Endothelial cell of umbilical vein (primary cell): ENCODE results near the gene INCENP. TPM values are rescaled to one million over a fixed set of nuclear protein-coding genes. Genes with fewer than 3 reads are reported as not detected.

Experiments
- BruUV-seq: library from RNA; stranded (reverse); fragments of 400-500 nt; replicated peaks from 2 replicates; lab custom pipeline; 2021; lab: Mats Ljungman, UMichigan
- CTCF ChIA-PET: fragments of 300-600, 350-600 bp; sonication (Branson Sonifier 250); formaldehyde crosslinking; loops from one replicate; lab custom pipeline; 2021; ENCODE audit warnings: antibody characterized with exemption, inconsistent platforms; lab: Charles Lee
- POLR2A ChIA-PET: fragments of 300-600, 350-600 bp; sonication (Branson Sonifier 250); formaldehyde crosslinking; loops from one replicate; lab custom pipeline; 2021; ENCODE audit warnings: antibody characterized with exemption, inconsistent platforms; lab: Charles Lee
- DNase-seq: peaks from one replicate; pipeline ENCODE4 v3.0.0-alpha.2; 2011; ENCODE audit warnings: low read depth, low spot score
- FAIRE-seq: peaks from 2 replicates; lab custom pipeline; 2011; peaks lifted over from hg19 to GRCh38; lab: Jason Lieb, UNC
- H2AFZ ChIP-seq: 2 replicates; pipeline ENCODE4 v1.6.0; 2012; ENCODE audit warnings: low read depth, low read length, control low read depth, inconsistent platforms
- H3K27ac ChIP-seq: 2 replicates; pipeline ENCODE4 v1.5.1; 2011; ENCODE audit warnings: low read depth, mild to moderate bottlenecking, control low read depth, low read length, moderate library complexity; ENCODE audit not compliant: insufficient read depth
- H3K27me3 ChIP-seq, 2 experiments: 2 replicates each; pipeline versions ENCODE4 v1.6.0 to v1.6.1; 2011; ENCODE audit warnings: low read length in 2 of 2, mixed read lengths in 1 of 2; ENCODE audit not compliant: control insufficient read depth in 2 of 2, insufficient read depth in 2 of 2
- H3K36me3 ChIP-seq, 2 experiments: 2 replicates in 1 of 2; 3 replicates in 1 of 2; pipeline ENCODE4 v1.5.1; 2011; ENCODE audit warnings: low read length in 2 of 2, mild to moderate bottlenecking in 1 of 2, moderate library complexity in 1 of 2; ENCODE audit not compliant: control insufficient read depth in 2 of 2, insufficient read depth in 2 of 2; ENCODE audit errors: extremely low read depth in 1 of 2
- H3K4me1 ChIP-seq: 3 replicates; pipeline ENCODE4 v1.5.1; 2011; ENCODE audit warnings: mild to moderate bottlenecking, low read length; ENCODE audit not compliant: control insufficient read depth, insufficient read depth; ENCODE audit errors: extremely low read depth
- H3K4me2 ChIP-seq: 2 replicates; pipeline ENCODE4 v1.6.1; 2011; ENCODE audit warnings: low read length, control low read depth, mixed read lengths; ENCODE audit not compliant: insufficient read depth
- H3K4me3 ChIP-seq, 3 experiments: fragments of 200-600 bp in 1 of 3; sonication (generic), shearing (Covaris generic) in 1 of 3; replicated peaks in 1 of 3; 2 replicates each; pipeline ENCODE4 v1.5.1; 2011 to 2016; ENCODE audit warnings: control low read depth in 3 of 3, low read length in 3 of 3, mild to moderate bottlenecking in 2 of 3, inconsistent platforms in 1 of 3, low read depth in 1 of 3, moderate library complexity in 1 of 3; ENCODE audit not compliant: insufficient read depth in 1 of 3
- H3K79me2 ChIP-seq: 2 replicates; pipeline ENCODE4 v1.6.0; 2012; ENCODE audit warnings: low read length, inconsistent platforms; ENCODE audit not compliant: control insufficient read depth, insufficient read depth
- H3K9ac ChIP-seq: replicated peaks from 2 replicates; pipeline ENCODE3; 2011; ENCODE audit warnings: low read length, control low read depth; ENCODE audit not compliant: insufficient read depth; ENCODE audit errors: extremely low read depth
- H3K9me1 ChIP-seq: replicated peaks from 3 replicates; pipeline ENCODE4 v1.6.0; 2011; ENCODE audit warnings: mild to moderate bottlenecking, low read length; ENCODE audit not compliant: control insufficient read depth, insufficient read depth; ENCODE audit errors: extremely low read depth
- H3K9me3 ChIP-seq: replicated peaks from 2 replicates; pipeline ENCODE4 v1.5.1; 2012; ENCODE audit warnings: low read length, inconsistent platforms; ENCODE audit not compliant: control insufficient read depth, insufficient read depth
- H4K20me1 ChIP-seq: replicated peaks from 2 replicates; pipeline ENCODE3; 2011; ENCODE audit warnings: mild to moderate bottlenecking, low read length; ENCODE audit not compliant: control insufficient read depth, insufficient read depth; ENCODE audit errors: extremely low read depth
- CTCF ChIP-seq, 2 donors: IDR thresholded peaks; 1 replicate in 1 of 2; 2 replicates in 1 of 2; pipeline ENCODE4 v1.5.1; 2011; ENCODE audit warnings: low read length in 2 of 2, mild to moderate bottlenecking in 2 of 2, moderate library complexity in 2 of 2, control low read depth in 1 of 2, inconsistent platforms in 1 of 2, low read depth in 1 of 2; ENCODE audit not compliant: insufficient read depth in 1 of 2; ENCODE audit errors: extremely low read depth in 1 of 2
- FOS ChIP-seq: IDR thresholded peaks from 2 replicates; pipeline ENCODE4 v1.6.1; 2011; ENCODE audit warnings: mild to moderate bottlenecking, low read length, moderate library complexity, borderline replicate concordance; ENCODE audit not compliant: insufficient read depth
- JUN ChIP-seq: IDR thresholded peaks from 2 replicates; pipeline ENCODE4 v1.6.1; 2011; ENCODE audit warnings: borderline replicate concordance, low read depth; ENCODE audit not compliant: insufficient read length, insufficient read depth
- MYC ChIP-seq: IDR thresholded peaks from one replicate; pipeline ENCODE4 v1.6.1; 2011; ENCODE audit warnings: mild to moderate bottlenecking, low read depth, low read length
- POLR2A ChIP-seq: IDR thresholded peaks from 2 replicates; pipeline ENCODE4 v1.6.1; 2012; ENCODE audit warnings: low read depth, mild to moderate bottlenecking, control low read depth, low read length
- POLR2AphosphoS5 ChIP-seq: IDR thresholded peaks from 2 replicates; pipeline ENCODE4 v1.6.1; 2012; ENCODE audit warnings: low read depth, mild to moderate bottlenecking, control low read depth, low read length, moderate library complexity; ENCODE audit not compliant: insufficient read depth
- dilution Hi-C: fragments of 300-500 bp; cut with MboI; formaldehyde crosslinking; loops from one replicate; pipeline ENCODE4 v1.15.0; 2019; ENCODE audit warnings: low sequenced_read_pairs; ENCODE audit not compliant: extremely low pct_ligation_motif_present
- intact Hi-C: fragments of 100-400 bp; cut with micrococcal nuclease; formaldehyde crosslinking; loops from one replicate; pipeline ENCODE4 v1.10.0; 2022
- polyA plus RNA-seq, 4 experiments: library from polyadenylated mRNA; depleted of rRNA in 3 of 4; stranded (reverse) in 3 of 4; unstranded in 1 of 4; fragments of >200 nt; gene quantifications; 2 replicates each; pipeline versions ENCODE4 v1.2.1 to v1.2.3, GENCODE V29; 2011 to 2012; ENCODE audit warnings: missing spikeins in 1 of 4
- total RNA-seq: library from RNA; stranded (reverse); gene quantifications from 2 replicates; pipeline ENCODE4 v1.2.3, GENCODE V29; 2021

The INCENP gene
- total and polyA plus RNA-seq, 2 donors (not counting 3 experiments of a cell fraction or from before 2014, with no cell fraction given) = 22.9 to 86.8 TPM

GRCh38 chr11:62077132-62077531 lies 46.7 kb upstream of the INCENP start:
- no peaks in the 10 kb centered on the region for H3K79me2 ChIP-seq
- TF ChIP-seq JUN (no peak), FOS (no peak), POLR2A (no peak), CTCF (IDR thresholded peaks at IDR 0.05; ENCODE audit: extremely low read depth in 1 of 2, insufficient read depth in 1 of 2, low read depth in 1 of 2, low read length in 2 of 2) (no peak), MYC (no peak), POLR2AphosphoS5 (no peak)
- no peak overlapping the region for H2AFZ ChIP-seq
- H3K4me2 ChIP-seq = no peak overlapping the region
- ChIA-PET CTCF (interaction anchor here (0.9 to 1.1 kb wide), 2 partner anchors 130 to 179 kb away, joined by 3 read pairs; no protein-coding TSS in a partner anchor), POLR2A (no interaction called here)
- no peaks in the 10 kb centered on the region for H3K27me3 ChIP-seq
- intact Hi-C loops (no loop called here), dilution Hi-C loops (no loop called here)
- DNase-seq (no peak), FAIRE-seq (no peak)
- no peak overlapping the region for H3K9ac ChIP-seq
- BruUV-seq = no TSS peak
- no peaks in the 10 kb centered on the region for H3K4me1 ChIP-seq
- no peaks in the 10 kb centered on the region for H3K36me3 ChIP-seq
- H3K9me1 ChIP-seq = no peaks in the 10 kb centered on the region
- no peak overlapping the region for H3K4me3 ChIP-seq
- H4K20me1 ChIP-seq = no peaks in the 10 kb centered on the region
- H3K27ac ChIP-seq = no peak overlapping the region
- no peaks in the 10 kb centered on the region for H3K9me3 ChIP-seq
